Non-pigmented ciliary epithelial cell (primary cell): Measurements from ENCODE around the gene TEAD2.
"Not testable (repeated sequence)": the region's sequence is repeated elsewhere in the genome, so short reads cannot be mapped to it uniquely, and the experiment has no call there.

Experiments
- DNase-seq: peaks from one replicate; pipeline ENCODE4 v3.0.0-alpha.2; 2010; ENCODE audit warnings: low read depth

Gene TEAD2

GRCh38 chr19:49387936-49388372, 25.7 kb upstream of the TEAD2 start, which contains the start of gene KASH5:
Gene KASH5 (plus strand): TSS chr19:49388249. CDS start chr19:49390884, 2,635 bp downstream.
- DNase-seq = no peak

- no peak for DNase-seq
Observed at GRCh38 chr19:49383599-49383998, 21.4 kb upstream of the TEAD2 start.

GRCh38 chr19:49382639-49383038, 20.4 kb upstream of the TEAD2 start:
- no peak for DNase-seq

- DNase-seq = no peak
Observed at GRCh38 chr19:49380391-49380790, 18.2 kb upstream of the TEAD2 start.

GRCh38 chr19:49378512-49378911, 16.3 kb upstream of the TEAD2 start:
- DNase-seq = no peak

GRCh38 chr19:49374665-49375434, 12.6 kb upstream of the TEAD2 start:
- no peak for DNase-seq

GRCh38 chr19:49373174-49373573, 11.0 kb upstream of the TEAD2 start:
- not testable (repeated sequence) for DNase-seq

- DNase-seq = no peak
Observed at GRCh38 chr19:49371184-49371583, 9.0 kb upstream of the TEAD2 start.

- DNase-seq = no peak
Observed at GRCh38 chr19:49368711-49369358, 6.6 kb upstream of the TEAD2 start.

GRCh38 chr19:49366110-49366509, 3.9 kb upstream of the TEAD2 start:
- no peak for DNase-seq

- DNase-seq = no peak
Observed at GRCh38 chr19:49364083-49364737, 2.0 kb upstream of the TEAD2 start.

GRCh38 chr19:49363268-49364082, 1.3 kb upstream of the TEAD2 start, which contains the start of gene DKKL1:
Gene DKKL1 (plus strand): TSS chr19:49363877. CDS start chr19:49363999, 122 bp downstream.
- DNase-seq = peak; percentile 99

- DNase-seq = no peak
Observed at GRCh38 chr19:49362929-49363267, 682 bp upstream of the TEAD2 start.

- DNase-seq = no peak
Observed at GRCh38 chr19:49361438-49362047, 673 bp downstream of the TEAD2 start.

GRCh38 chr19:49359851-49360820, 2.1 kb downstream of the TEAD2 start:
- no peak for DNase-seq

GRCh38 chr19:49357186-49357585, 5.0 kb downstream of the TEAD2 start:
- DNase-seq = no peak

GRCh38 chr19:49356382-49356781, 5.8 kb downstream of the TEAD2 start:
- DNase-seq = no peak

- DNase-seq = no peak
Observed at GRCh38 chr19:49355909-49356353, 6.3 kb downstream of the TEAD2 start.

- DNase-seq = no peak
Observed at GRCh38 chr19:49349567-49349966, 12.6 kb downstream of the TEAD2 start.
